H9 (cell line): ENCODE measurements around the gene IGFBP3. TPM values are rescaled to one million over a fixed set of nuclear protein-coding genes. Genes with fewer than 3 reads are reported as not detected.

Experiments used
- DNase-seq: peaks from one replicate; pipeline ENCODE4 v3.0.0-alpha.2; 2017
- H2AFZ ChIP-seq: one replicate; pipeline ENCODE4 v1.6.1; 2013; ENCODE audit warnings: mild to moderate bottlenecking, low read length, control low read depth, moderate library complexity
- H2AK5ac ChIP-seq: 2 replicates; pipeline ENCODE4 v1.6.1; 2013; ENCODE audit warnings: low read length, control low read depth, mixed read lengths; ENCODE audit not compliant: insufficient read length
- H2BK120ac ChIP-seq: one replicate; pipeline ENCODE4 v1.6.1; 2013; ENCODE audit warnings: low read depth, mild to moderate bottlenecking, low read length, control low read depth, inconsistent platforms; ENCODE audit not compliant: poor library complexity, severe bottlenecking
- H2BK12ac ChIP-seq: 2 replicates; pipeline ENCODE4 v1.6.1; 2013; ENCODE audit warnings: low read length, control low read depth, mixed read lengths, low read depth; ENCODE audit not compliant: insufficient read length
- H2BK15ac ChIP-seq: 2 replicates; pipeline ENCODE4 v1.6.1; 2013; ENCODE audit warnings: low read depth, low read length, control low read depth
- H2BK20ac ChIP-seq: one replicate; pipeline ENCODE4 v1.6.1; 2013; ENCODE audit warnings: low read depth, mild to moderate bottlenecking, low read length, control low read depth, inconsistent platforms; ENCODE audit not compliant: poor library complexity, severe bottlenecking
- H2BK5ac ChIP-seq: 2 replicates; pipeline ENCODE4 v1.6.1; 2013; ENCODE audit warnings: low read length, control low read depth, mixed read lengths; ENCODE audit not compliant: insufficient read length
- H3K14ac ChIP-seq: 2 replicates; pipeline ENCODE4 v1.6.1; 2013; ENCODE audit warnings: low read length, control low read depth; ENCODE audit not compliant: insufficient read depth
- H3K18ac ChIP-seq: 2 replicates; pipeline ENCODE4 v1.6.1; 2013; ENCODE audit warnings: low read depth, mild to moderate bottlenecking, mixed read lengths, low read length, control low read depth; ENCODE audit not compliant: insufficient read length
- H3K23ac ChIP-seq: 2 replicates; pipeline ENCODE4 v1.6.1; 2013; ENCODE audit warnings: low read length, control low read depth, mixed read lengths, low read depth; ENCODE audit not compliant: insufficient read length
- H3K23me2 ChIP-seq: 2 replicates; pipeline ENCODE4 v1.6.1; 2013; ENCODE audit warnings: low read depth, mild to moderate bottlenecking, mixed read lengths, low read length, control low read depth; ENCODE audit not compliant: insufficient read length, poor library complexity, severe bottlenecking
- H3K27ac ChIP-seq: 2 replicates; pipeline ENCODE4 v1.5.1; 2013; ENCODE audit warnings: low read length, control low read depth, mixed read lengths, low read depth; ENCODE audit not compliant: insufficient read length
- H3K27me3 ChIP-seq: 2 replicates; pipeline ENCODE4 v1.6.1; 2013; ENCODE audit warnings: low read length, control low read depth, inconsistent platforms; ENCODE audit not compliant: insufficient read depth
- H3K4ac ChIP-seq: 2 replicates; pipeline ENCODE4 v1.6.1; 2013; ENCODE audit warnings: low read depth, mild to moderate bottlenecking, control low read depth, inconsistent platforms, low read length, moderate library complexity
- H3K4me1 ChIP-seq: 2 replicates; pipeline ENCODE4 v1.6.1; 2013; ENCODE audit warnings: low read length, control low read depth, inconsistent platforms; ENCODE audit not compliant: insufficient read depth
- H3K4me2 ChIP-seq: 2 replicates; pipeline ENCODE4 v1.6.1; 2013; ENCODE audit warnings: low read length, control low read depth, mixed read lengths; ENCODE audit not compliant: insufficient read length, insufficient read depth
- H3K56ac ChIP-seq: 2 replicates; pipeline ENCODE4 v1.6.1; 2013; ENCODE audit warnings: low read depth, mild to moderate bottlenecking, mixed read lengths, low read length, control low read depth; ENCODE audit not compliant: insufficient read length
- H3K79me1 ChIP-seq: 2 replicates; pipeline ENCODE4 v1.6.1; 2013; ENCODE audit warnings: low read depth, mild to moderate bottlenecking, moderate library complexity, low read length, control low read depth, inconsistent platforms; ENCODE audit not compliant: insufficient read depth, poor library complexity, severe bottlenecking
- H3K79me2 ChIP-seq: 2 replicates; pipeline ENCODE4 v1.6.1; 2013; ENCODE audit warnings: low read length, control low read depth, inconsistent platforms; ENCODE audit not compliant: insufficient read depth
- H3K9ac ChIP-seq: 2 replicates; pipeline ENCODE4 v1.6.1; 2013; ENCODE audit warnings: low read length, control low read depth, mixed read lengths; ENCODE audit not compliant: insufficient read length; ENCODE audit errors: extremely low read depth
- H3K9me3 ChIP-seq: one replicate; pipeline ENCODE4 v1.6.1; 2013; ENCODE audit warnings: low read depth, low read length, inconsistent platforms; ENCODE audit not compliant: control insufficient read depth
- H3T11ph ChIP-seq: one replicate; pipeline ENCODE4 v1.6.1; 2013; ENCODE audit warnings: mild to moderate bottlenecking, low read length, control low read depth, inconsistent platforms
- H4K20me1 ChIP-seq: one replicate; pipeline ENCODE4 v1.6.1; 2013; ENCODE audit not compliant: control insufficient read depth, insufficient read length, insufficient read depth
- H4K5ac ChIP-seq: 2 replicates; pipeline ENCODE4 v1.6.1; 2013; ENCODE audit warnings: low read depth, mild to moderate bottlenecking, mixed read lengths, low read length, control low read depth; ENCODE audit not compliant: insufficient read length
- H4K8ac ChIP-seq: replicated peaks from 2 replicates; pipeline ENCODE4 v1.6.1; 2013; ENCODE audit warnings: low read length, control low read depth, mixed read lengths, low read depth; ENCODE audit not compliant: insufficient read length
- H4K91ac ChIP-seq: 2 replicates; pipeline ENCODE4 v1.6.1; 2013; ENCODE audit warnings: low read depth, mild to moderate bottlenecking, moderate library complexity, mixed read lengths, low read length, control low read depth; ENCODE audit not compliant: insufficient read length
- H3K27ac Mint-ChIP-seq, 3 experiments: 2 replicates in 2 of 3; 3 replicates in 1 of 3; pipeline ENCODE4 v1.8.0; 2020 to 2021; ENCODE audit warnings: mixed read lengths in 3 of 3, mild to moderate bottlenecking in 1 of 3, moderate library complexity in 1 of 3
- H3K27me3 Mint-ChIP-seq: 2 replicates; pipeline ENCODE4 v1.8.0; 2021; ENCODE audit warnings: low read depth, mild to moderate bottlenecking, moderate library complexity, mixed read lengths
- H3K36me3 Mint-ChIP-seq, 3 experiments: 2 replicates in 2 of 3; 3 replicates in 1 of 3; pipeline ENCODE4 v1.8.0; 2020 to 2021; ENCODE audit warnings: low read depth in 3 of 3, mixed read lengths in 3 of 3; ENCODE audit not compliant: insufficient read depth in 1 of 3
- H3K4me1 Mint-ChIP-seq, 2 experiments: 2 replicates each; pipeline ENCODE4 v1.8.0; 2020; ENCODE audit warnings: mixed read lengths in 2 of 2
- H3K4me3 Mint-ChIP-seq, 2 experiments: 2 replicates in 1 of 2; 3 replicates in 1 of 2; pipeline ENCODE4 v1.8.0; 2020 to 2021; ENCODE audit warnings: mild to moderate bottlenecking in 2 of 2, mixed read lengths in 2 of 2, moderate library complexity in 1 of 2
- H3K9me3 Mint-ChIP-seq, 2 experiments: 2 replicates in 1 of 2; 3 replicates in 1 of 2; pipeline ENCODE4 v1.8.0; 2020; ENCODE audit warnings: mild to moderate bottlenecking in 2 of 2, mixed read lengths in 2 of 2, moderate library complexity in 1 of 2
- CTCF ChIP-seq: fragments of 200-600 bp; sonication (generic); conservative IDR thresholded peaks from 3 replicates; pipeline ENCODE4 v1.8.0; 2021; ENCODE audit warnings: antibody characterized with exemption, mild to moderate bottlenecking
- total RNA-seq: library from RNA; stranded (reverse); gene quantifications from 2 replicates; pipeline ENCODE4 v1.2.1, GENCODE V29; 2021

The IGFBP3 gene
- total RNA-seq, 1 experiment from 2014 or later = 10.0 TPM

- peaks cover 3% of the 10 kb centered on the region for H3K27me3 Mint-ChIP-seq
These were observed 9.9 kb upstream of the IGFBP3 start for GRCh38 chr7:45930967-45931366.

More at GRCh38 chr7:45930967-45931366, 9.9 kb upstream of the IGFBP3 start:
- Histone ChIP-seq H3K27ac (no peak overlapping the region), H3K9ac (no peak overlapping the region), H2BK5ac (no peak overlapping the region), H2BK15ac (no peak overlapping the region), H3K79me1 (no peaks in the 10 kb centered on the region), H4K91ac (no peak overlapping the region), H4K8ac (no peak overlapping the region), H3K4me2 (no peak overlapping the region), H2BK12ac (no peak overlapping the region), H3K23ac (no peak overlapping the region), H2BK20ac (no peak overlapping the region), H2AFZ (no peak overlapping the region), H4K5ac (no peak overlapping the region), H3T11ph (no peak overlapping the region), H3K79me2 (no peaks in the 10 kb centered on the region), H3K4ac (no peak overlapping the region), H4K20me1 (no peaks in the 10 kb centered on the region), H2BK120ac (no peak overlapping the region), H3K27me3 (no peaks in the 10 kb centered on the region), H3K23me2 (no peaks in the 10 kb centered on the region), H3K4me1 (no peaks in the 10 kb centered on the region), H3K14ac (no peak overlapping the region), H3K18ac (no peak overlapping the region), H3K9me3 (no peaks in the 10 kb centered on the region), H3K56ac (no peak overlapping the region), H2AK5ac (no peak overlapping the region)
- no peak for TF ChIP-seq CTCF
- H3K27ac Mint-ChIP-seq = no peak overlapping the region
- H3K4me1 Mint-ChIP-seq = no peaks in the 10 kb centered on the region
- peaks cover under 1 to 3% of the 10 kb centered on the region in 2 experiments; a peak in 2 of 5 replicates for H3K9me3 Mint-ChIP-seq
- no peak overlapping the region for H3K4me3 Mint-ChIP-seq
- no peak for DNase-seq
- peaks cover 0 to 5% (median 0%) of the 10 kb centered on the region in 3 experiments; a peak in 4 of 7 replicates for H3K36me3 Mint-ChIP-seq
